Measurements from ENCODE around the gene INHBC. TPM values are rescaled to one million over a fixed set of nuclear protein-coding genes. Genes with fewer than 3 reads are reported as not detected.
"Not testable (repeated sequence)": the region's sequence is repeated elsewhere in the genome, so short reads cannot be mapped to it uniquely, and the experiment has no call there.

The INHBC gene
- total and polyA plus RNA-seq, 10 donors = 0.19 TPM; not detected in 9

DNA sequence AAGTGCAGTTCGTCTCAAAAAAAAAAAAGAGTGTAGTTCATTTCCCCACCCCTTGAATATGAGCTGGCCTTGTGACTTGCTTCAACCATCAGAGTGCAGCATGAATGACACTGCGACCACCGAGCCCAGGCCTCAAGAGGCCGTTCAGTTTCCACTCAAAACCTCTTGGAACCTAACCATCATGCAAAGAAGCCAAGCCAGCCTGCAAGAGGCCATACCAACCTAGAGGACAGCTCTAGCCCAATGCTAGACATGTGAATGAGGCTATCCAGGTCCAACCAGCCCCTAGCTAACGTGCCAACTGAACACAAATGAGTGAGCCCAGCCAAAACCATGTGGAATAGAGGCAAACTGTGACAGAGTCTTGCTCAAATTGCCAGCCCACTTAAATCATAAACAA lies 33.4 kb upstream of the INHBC start:
- TF ChIP-seq, protein P1, sequence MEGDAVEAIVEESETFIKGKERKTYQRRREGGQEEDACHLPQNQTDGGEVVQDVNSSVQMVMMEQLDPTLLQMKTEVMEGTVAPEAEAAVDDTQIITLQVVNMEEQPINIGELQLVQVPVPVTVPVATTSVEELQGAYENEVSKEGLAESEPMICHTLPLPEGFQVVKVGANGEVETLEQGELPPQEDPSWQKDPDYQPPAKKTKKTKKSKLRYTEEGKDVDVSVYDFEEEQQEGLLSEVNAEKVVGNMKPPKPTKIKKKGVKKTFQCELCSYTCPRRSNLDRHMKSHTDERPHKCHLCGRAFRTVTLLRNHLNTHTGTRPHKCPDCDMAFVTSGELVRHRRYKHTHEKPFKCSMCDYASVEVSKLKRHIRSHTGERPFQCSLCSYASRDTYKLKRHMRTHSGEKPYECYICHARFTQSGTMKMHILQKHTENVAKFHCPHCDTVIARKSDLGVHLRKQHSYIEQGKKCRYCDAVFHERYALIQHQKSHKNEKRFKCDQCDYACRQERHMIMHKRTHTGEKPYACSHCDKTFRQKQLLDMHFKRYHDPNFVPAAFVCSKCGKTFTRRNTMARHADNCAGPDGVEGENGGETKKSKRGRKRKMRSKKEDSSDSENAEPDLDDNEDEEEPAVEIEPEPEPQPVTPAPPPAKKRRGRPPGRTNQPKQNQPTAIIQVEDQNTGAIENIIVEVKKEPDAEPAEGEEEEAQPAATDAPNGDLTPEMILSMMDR (IDR thresholded peaks at IDR 0.05 in 8 of 11, conservative IDR thresholded peaks at IDR 0.05 in 3 of 11) = no peak
- TF ChIP-seq POLR2A (IDR thresholded peaks at IDR 0.05) (no peak), POLR2AphosphoS5 (IDR thresholded peaks at IDR 0.05) (no peak)
- Histone ChIP-seq H3K4me1 (peaks cover 0 to 4% (median 0%) of the 10 kb centered on the region in 6 donors), H3K4me3 (no peak overlapping the region), H3K36me3 (peaks cover 0 to 42% (median 3%) of the 10 kb centered on the region in 6 donors), H3K27ac (no peak overlapping the region), H3K9me3 (no peaks in the 10 kb centered on the region), H3K27me3 (replicated peaks in 1 of 7) (no peaks in the 10 kb centered on the region)
- DNase-seq = no peak
- WGBS, 5 donors = 73 to 85% (median 82%) methylated on average over 5 of the region's 5 CpGs
- intact Hi-C loops (cut with DNase I; ENCODE audit: low total_unique reads) = no loop called here

DNA sequence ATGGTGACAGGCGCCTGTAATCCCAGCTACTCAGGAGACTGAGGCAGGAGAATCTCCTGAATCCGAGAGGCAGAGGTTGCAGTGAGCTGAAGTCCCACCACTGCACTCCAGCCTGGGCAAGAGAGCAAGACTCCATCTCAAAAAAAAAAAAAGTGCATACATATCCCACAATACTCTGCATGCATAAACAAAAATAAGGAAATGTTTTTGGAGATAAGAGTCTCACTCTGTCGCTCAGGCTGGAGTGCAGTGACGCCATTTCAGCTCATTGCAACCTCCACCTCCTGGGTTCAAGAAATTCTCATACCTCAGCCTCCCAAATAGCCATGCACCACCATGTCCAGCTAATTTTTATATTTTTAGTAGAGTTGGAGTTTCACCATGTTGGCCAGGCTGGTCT lies 32.4 kb upstream of the INHBC start:
- H3K27me3 ChIP-seq (replicated peaks in 1 of 7); H3K27ac ChIP-seq; intact Hi-C loops (cut with DNase I; ENCODE audit: low total_unique reads); H3K4me3 ChIP-seq; DNase-seq; H3K4me1 ChIP-seq; H3K9me3 ChIP-seq: not testable (repeated sequence)
- peaks cover 0 to 33% (median under 1%) of the 10 kb centered on the region in 6 donors for H3K36me3 ChIP-seq
- WGBS, 5 donors = 90 to 98% (median 95%) methylated on average over 4 of the region's 4 CpGs

DNA sequence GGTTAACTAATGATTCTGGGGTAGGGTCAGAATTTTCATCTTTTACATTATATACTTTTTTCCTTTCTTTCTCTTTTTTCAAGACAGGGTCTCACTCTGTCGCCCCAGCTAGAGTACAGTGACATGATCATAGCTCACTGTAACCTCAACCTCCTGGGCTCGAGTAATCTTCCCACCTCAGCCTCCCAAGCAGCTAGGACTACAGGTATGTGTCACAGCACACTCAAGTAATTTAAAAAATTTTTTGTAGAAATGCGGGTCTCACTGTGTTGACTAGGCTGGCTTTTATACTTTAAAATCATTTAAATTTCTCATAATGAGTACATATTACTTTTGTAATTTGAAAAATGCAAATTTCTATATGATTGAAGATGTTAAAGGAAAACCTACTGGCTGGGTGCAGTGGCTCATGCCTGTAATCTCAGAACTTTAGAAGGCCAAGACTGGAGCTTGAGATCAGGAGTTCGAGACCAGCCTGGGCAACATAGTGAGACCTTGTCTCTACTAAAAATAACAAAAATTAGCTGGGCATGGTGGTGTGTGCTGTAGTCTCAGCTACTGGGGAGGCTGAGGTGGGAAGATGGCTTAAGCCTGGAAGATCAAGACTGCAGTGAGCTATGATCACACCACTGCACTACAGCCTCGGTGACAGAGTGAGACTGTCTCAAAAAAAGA lies 29.5 kb upstream of the INHBC start:
- no peak overlapping the region for H3K27ac ChIP-seq
- 81 to 90% (median 85%) methylated on average over 5 of the region's 5 CpGs for WGBS, 5 donors
- H3K27me3 ChIP-seq (replicated peaks in 1 of 7) = no peaks in the 10 kb centered on the region
- H3K36me3 ChIP-seq = peaks cover 0 to 24% (median 0%) of the 10 kb centered on the region in 6 donors
- H3K4me3 ChIP-seq = no peak overlapping the region
- no peaks in the 10 kb centered on the region for H3K9me3 ChIP-seq
- TF ChIP-seq, protein P1 (IDR thresholded peaks at IDR 0.05 in 8 of 11, conservative IDR thresholded peaks at IDR 0.05 in 3 of 11) = no peak
- TF ChIP-seq POLR2A (IDR thresholded peaks at IDR 0.05) (no peak), POLR2AphosphoS5 (IDR thresholded peaks at IDR 0.05) (no peak)
- intact Hi-C loops (cut with DNase I; ENCODE audit: low total_unique reads) = no loop called here
- no peak for DNase-seq
- no peaks in the 10 kb centered on the region for H3K4me1 ChIP-seq

DNA sequence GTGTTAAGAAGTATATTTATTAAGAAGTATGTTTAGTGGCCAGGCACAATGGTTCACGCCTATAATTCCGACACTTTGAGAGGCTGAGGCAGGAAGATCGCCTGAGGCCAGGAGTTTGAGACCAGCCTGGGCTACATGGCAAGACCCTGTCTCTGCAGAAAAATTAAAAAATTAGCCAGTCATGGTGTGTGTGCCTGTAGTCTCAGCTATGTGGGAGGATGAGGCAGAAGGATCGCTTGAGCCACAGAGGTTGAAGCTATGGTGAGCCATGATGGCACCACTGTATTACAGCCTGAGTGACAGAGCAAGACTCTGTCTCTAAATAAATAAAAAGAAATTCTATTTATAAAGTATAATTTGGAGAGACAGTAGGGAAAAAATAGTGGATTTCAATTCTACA lies 24.1 kb upstream of the INHBC start:
- TF ChIP-seq POLR2A (IDR thresholded peaks at IDR 0.05) (no peak), POLR2AphosphoS5 (IDR thresholded peaks at IDR 0.05) (no peak)
- TF ChIP-seq, protein P1 (IDR thresholded peaks at IDR 0.05 in 8 of 11, conservative IDR thresholded peaks at IDR 0.05 in 3 of 11) = no peak

DNA sequence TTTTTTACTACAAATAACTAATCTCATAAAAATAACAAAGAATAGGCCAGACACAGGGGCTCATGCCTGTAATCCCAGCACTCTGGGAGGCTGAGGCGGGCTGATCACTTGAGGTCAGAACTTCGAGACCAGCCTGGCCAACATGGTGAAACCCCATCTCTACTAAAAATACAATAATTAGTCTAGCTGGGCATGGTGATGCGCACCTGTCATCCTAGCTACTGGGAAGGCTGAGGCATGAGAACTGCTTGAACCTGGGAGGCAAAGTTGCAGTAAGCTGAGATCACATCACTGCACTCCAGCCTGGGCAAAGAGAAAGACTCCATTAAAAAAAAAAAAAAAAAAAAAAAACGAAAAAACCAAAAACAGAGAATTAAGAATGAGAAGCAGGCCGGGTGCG lies 20.4 kb upstream of the INHBC start:
- DNase-seq; H3K9me3 ChIP-seq; H3K4me3 ChIP-seq; H3K27me3 ChIP-seq (replicated peaks in 1 of 7); intact Hi-C loops (cut with DNase I; ENCODE audit: low total_unique reads); H3K27ac ChIP-seq: not testable (repeated sequence)
- peaks cover 0 to 21% (median 0%) of the 10 kb centered on the region in 6 donors for H3K36me3 ChIP-seq
- 92 to 100% (median 93%) methylated on average over 6 of the region's 6 CpGs for WGBS, 5 donors
- peaks cover 0 to 58% (median 14%) of the 10 kb centered on the region in 6 donors for H3K4me1 ChIP-seq

More for the DNA sequence above, 24.1 kb upstream of the INHBC start:
- no peak for DNase-seq
- WGBS, 5 donors = 96 to 98% (median 97%) methylated on average over 4 of the region's 4 CpGs
- Histone ChIP-seq H3K4me3 (no peak overlapping the region), H3K4me1 (peaks cover 0 to 26% (median 1%) of the 10 kb centered on the region in 6 donors), H3K27me3 (replicated peaks in 1 of 7) (no peaks in the 10 kb centered on the region), H3K27ac (no peak overlapping the region), H3K36me3 (peaks cover 0 to 22% (median 0%) of the 10 kb centered on the region in 6 donors), H3K9me3 (no peaks in the 10 kb centered on the region)
- intact Hi-C loops (cut with DNase I; ENCODE audit: low total_unique reads) = no loop called here

Measured in spleen (tissue), 11 donors.